Lower lobe of right lung (tissue), 2 donors: ENCODE results near the gene CACNA1F. TPM values are rescaled to one million over a fixed set of nuclear protein-coding genes. Genes with fewer than 3 reads are reported as not detected.
A peak's percentile ranks its signal among the peaks of the same experiment; 100 is the strongest.

Source experiments
- ATAC-seq, 2 donors: fragments of 200-7000 bp; cut with Tn5 transposase; one replicate each; pipeline ENCODE4 v1.9.1; 2020 to 2022; ENCODE audit warnings: mild to moderate bottlenecking in 2 of 2, moderate library complexity in 2 of 2
- DNase-seq: peaks from one replicate; pipeline ENCODE4 v3.0.0-alpha.2; 2020
- H3K27ac ChIP-seq: fragments of 200-600 bp; one replicate; pipeline ENCODE4 v1.8.0; 2022
- H3K27me3 ChIP-seq: fragments of 200-600 bp; one replicate; pipeline ENCODE4 v1.8.0; 2022; ENCODE audit warnings: low read depth
- H3K36me3 ChIP-seq: fragments of 200-600 bp; one replicate; pipeline ENCODE4 v1.8.0; 2022; ENCODE audit warnings: mild to moderate bottlenecking
- H3K4me1 ChIP-seq: fragments of 200-600 bp; one replicate; pipeline ENCODE4 v1.8.0; 2022
- H3K4me3 ChIP-seq: fragments of 200-600 bp; one replicate; pipeline ENCODE4 v1.8.0; 2022; ENCODE audit warnings: mild to moderate bottlenecking
- H3K9me3 ChIP-seq: fragments of 200-600 bp; one replicate; pipeline ENCODE4 v1.8.0; 2022
- CTCF ChIP-seq: fragments of 200-600 bp; IDR thresholded peaks from one replicate; pipeline ENCODE4 v1.8.0; 2022; ENCODE audit warnings: antibody characterized with exemption, mild to moderate bottlenecking
- intact Hi-C: fragments of 100-400 bp; cut with DNase I; formaldehyde crosslinking; loops from one replicate; pipeline ENCODE4 v1.11.0; 2022
- total RNA-seq: library from RNA; stranded (reverse); fragmentation: NEBNext Ultra II Directional; extraction: Animal tissue kit (Norgen Biotek cat#: 25700); gene quantifications from one replicate; pipeline ENCODE4 v1.2.1, GENCODE V29; 2021
- donor health status: DM: no; HTN: yes; CAD: no; lungs with severe emphysema.

Gene CACNA1F
- total RNA-seq, 1 donor from 2014 or later: 1.4 TPM

GRCh38 chrX:49233887-49234555, 881 bp upstream of the CACNA1F start:
- Histone ChIP-seq H3K4me1 (no peaks in the 10 kb centered on the region), H3K36me3 (no peaks in the 10 kb centered on the region), H3K4me3 (no peak overlapping the region), H3K27me3 (no peaks in the 10 kb centered on the region), H3K9me3 (no peaks in the 10 kb centered on the region), H3K27ac (no peak overlapping the region)
- ATAC-seq: no peak
- intact Hi-C loops: no loop called here
- no peak for DNase-seq
- no peak for TF ChIP-seq CTCF

GRCh38 chrX:49232525-49232924, 615 bp downstream of the CACNA1F start:
- H3K36me3 ChIP-seq: no peaks in the 10 kb centered on the region
- ATAC-seq (no peak), DNase-seq (no peak)
- H3K27ac ChIP-seq: no peak overlapping the region
- no peaks in the 10 kb centered on the region for H3K27me3 ChIP-seq
- no peak overlapping the region for H3K4me3 ChIP-seq
- H3K9me3 ChIP-seq: no peaks in the 10 kb centered on the region
- TF ChIP-seq CTCF: no peak
- H3K4me1 ChIP-seq: no peaks in the 10 kb centered on the region
- intact Hi-C loops: no loop called here

- no peaks in the 10 kb centered on the region for H3K9me3 ChIP-seq
- H3K27ac ChIP-seq: no peak overlapping the region
- no peak for DNase-seq
Observed at GRCh38 chrX:49231333-49232000, 1.7 kb downstream of the CACNA1F start.

GRCh38 chrX:49230500-49231232, 2.5 kb downstream of the CACNA1F start:
- peak overlapping the region; percentile 79 for H3K27ac ChIP-seq
- ATAC-seq: peak; percentile 89 to 91

More at GRCh38 chrX:49231333-49232000, 1.7 kb downstream of the CACNA1F start:
- no peaks in the 10 kb centered on the region for H3K27me3 ChIP-seq
- no peak overlapping the region for H3K4me3 ChIP-seq
- no peaks in the 10 kb centered on the region for H3K4me1 ChIP-seq
- no peak for TF ChIP-seq CTCF
- intact Hi-C loops: no loop called here
- H3K36me3 ChIP-seq: no peaks in the 10 kb centered on the region
- ATAC-seq: no peak

More at GRCh38 chrX:49230500-49231232, 2.5 kb downstream of the CACNA1F start:
- DNase-seq: peak; percentile 93
- Histone ChIP-seq H3K9me3 (no peaks in the 10 kb centered on the region), H3K4me3 (peak overlapping the region; percentile 46), H3K27me3 (no peaks in the 10 kb centered on the region), H3K36me3 (no peaks in the 10 kb centered on the region), H3K4me1 (no peaks in the 10 kb centered on the region)
- peak; percentile 20 for TF ChIP-seq CTCF
- intact Hi-C loops: no loop called here
